SK-N-MC (cell line): ENCODE data around the gene RAB36.

Source experiments
- EZH2 ChIP-seq: fragments of 200-600 bp; sonication (generic); IDR thresholded peaks from one replicate; pipeline ENCODE4 v1.6.1; 2017; ENCODE audit warnings: antibody characterized with exemption
- POLR2AphosphoS5 ChIP-seq: IDR thresholded peaks from 2 replicates; pipeline ENCODE4 v1.6.1; 2012; ENCODE audit warnings: mild to moderate bottlenecking, low read depth, low read length, borderline replicate concordance

DNA sequence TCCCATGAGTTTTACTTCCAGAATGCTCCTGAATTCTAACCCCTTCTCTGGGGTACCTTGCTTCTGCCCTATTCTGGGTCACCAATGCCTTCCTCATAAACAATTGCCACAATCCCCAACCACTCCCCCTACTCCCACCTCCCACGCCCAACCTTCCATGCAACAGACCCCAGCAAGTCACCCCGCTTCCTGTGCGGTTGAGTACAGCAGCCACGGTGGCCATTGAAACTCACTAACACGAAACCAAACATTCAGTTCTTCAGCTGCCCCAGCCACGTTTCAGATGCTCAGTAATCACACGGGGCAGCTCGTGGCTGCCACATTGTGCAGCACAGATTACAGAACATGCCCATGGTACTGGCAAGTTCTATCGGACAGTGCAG, 31.4 kb downstream of the RAB36 start:
- TF ChIP-seq POLR2AphosphoS5 (no peak), EZH2 (no peak)
